Esophagus muscularis mucosa (tissue), 4 donors: ENCODE measurements around the gene MYPN.

Experiments used
- EP300 ChIP-seq: sonication (generic); formaldehyde crosslinking; IDR thresholded peaks from one replicate; pipeline ENCODE4 v1.6.1; 2017; ENCODE audit warnings: antibody characterized with exemption
- POLR2A ChIP-seq: fragments of 450-650 bp; IDR thresholded peaks from one replicate; pipeline ENCODE4 v1.6.1; 2017; ENCODE audit warnings: antibody characterized with exemption, moderate library complexity, mild to moderate bottlenecking, low read depth
- POLR2AphosphoS5 ChIP-seq, 2 donors: sonication (generic); formaldehyde crosslinking; IDR thresholded peaks; one replicate each; pipeline ENCODE4 v1.6.1; 2017; ENCODE audit warnings: antibody characterized with exemption in 2 of 2
- TF ChIP-seq, protein P1 (sequence below), 3 experiments: fragments of 200-600 bp in 2 of 3; fragments of 450-650 bp in 1 of 3; sonication (generic) in 2 of 3; IDR thresholded peaks; one replicate each; pipeline ENCODE4 v1.5.1; 2017 to 2019; ENCODE audit warnings: antibody characterized with exemption in 3 of 3, mild to moderate bottlenecking in 2 of 3, moderate library complexity in 1 of 3

- TF ChIP-seq, protein P1, sequence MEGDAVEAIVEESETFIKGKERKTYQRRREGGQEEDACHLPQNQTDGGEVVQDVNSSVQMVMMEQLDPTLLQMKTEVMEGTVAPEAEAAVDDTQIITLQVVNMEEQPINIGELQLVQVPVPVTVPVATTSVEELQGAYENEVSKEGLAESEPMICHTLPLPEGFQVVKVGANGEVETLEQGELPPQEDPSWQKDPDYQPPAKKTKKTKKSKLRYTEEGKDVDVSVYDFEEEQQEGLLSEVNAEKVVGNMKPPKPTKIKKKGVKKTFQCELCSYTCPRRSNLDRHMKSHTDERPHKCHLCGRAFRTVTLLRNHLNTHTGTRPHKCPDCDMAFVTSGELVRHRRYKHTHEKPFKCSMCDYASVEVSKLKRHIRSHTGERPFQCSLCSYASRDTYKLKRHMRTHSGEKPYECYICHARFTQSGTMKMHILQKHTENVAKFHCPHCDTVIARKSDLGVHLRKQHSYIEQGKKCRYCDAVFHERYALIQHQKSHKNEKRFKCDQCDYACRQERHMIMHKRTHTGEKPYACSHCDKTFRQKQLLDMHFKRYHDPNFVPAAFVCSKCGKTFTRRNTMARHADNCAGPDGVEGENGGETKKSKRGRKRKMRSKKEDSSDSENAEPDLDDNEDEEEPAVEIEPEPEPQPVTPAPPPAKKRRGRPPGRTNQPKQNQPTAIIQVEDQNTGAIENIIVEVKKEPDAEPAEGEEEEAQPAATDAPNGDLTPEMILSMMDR (IDR thresholded peaks at IDR 0.05), result no peak
- no peak for TF ChIP-seq POLR2AphosphoS5 (IDR thresholded peaks at IDR 0.05)
- no peak for TF ChIP-seq EP300
- no peak for TF ChIP-seq POLR2A
Measured at GRCh38 chr10:68194290-68194689, 85.0 kb downstream of the MYPN start.
